Fibroblast of villous mesenchyme (primary cell): ENCODE data around the gene POLR3G. TPM values are rescaled to one million over a fixed set of nuclear protein-coding genes. Genes with fewer than 3 reads are reported as not detected.

Experiments used
- DNase-seq: peaks from one replicate; pipeline ENCODE4 v3.0.0-alpha.2; 2010; ENCODE audit warnings: low read depth
- H3K4me3 ChIP-seq: 2 replicates; pipeline ENCODE4 v1.5.1; 2011; ENCODE audit warnings: low read depth, mild to moderate bottlenecking, low read length
- CTCF ChIP-seq: IDR thresholded peaks from 2 replicates; pipeline ENCODE4 v1.5.1; 2012; ENCODE audit warnings: low read depth, mild to moderate bottlenecking, low read length; ENCODE audit not compliant: insufficient read depth
- total RNA-seq: library from RNA; depleted of rRNA; stranded (reverse); fragments of >200 nt; gene quantifications from 2 replicates; pipeline ENCODE4 v1.2.3, GENCODE V29; 2012

The POLR3G gene
- total RNA-seq, 1 donor, result 5.2 TPM

GRCh38 chr5:90518661-90519060, 44.0 kb downstream of the POLR3G start:
- no peak for TF ChIP-seq CTCF
- H3K4me3 ChIP-seq, result no peak overlapping the region
- DNase-seq, result no peak

- no peak for TF ChIP-seq CTCF
- DNase-seq, result no peak
- H3K4me3 ChIP-seq, result no peak overlapping the region
These were observed 44.4 kb downstream of the POLR3G start for GRCh38 chr5:90519081-90519480.

- DNase-seq, result peak; percentile 57
- H3K4me3 ChIP-seq, result peak overlapping the region; percentile 85
- no peak for TF ChIP-seq CTCF
These were observed 54.0 kb downstream of the POLR3G start for GRCh38 chr5:90528601-90529193.

GRCh38 chr5:90529194-90529938, 54.7 kb downstream of the POLR3G start, which contains the start of gene LYSMD3:
LYSMD3 (minus strand) TSS chr5:90529584; CDS start chr5:90525289, 4,295 bp downstream.
- TF ChIP-seq CTCF, result no peak
- peak within 1 kb of the TSS; percentile 85 for H3K4me3 ChIP-seq
- peak; percentile 98 for DNase-seq

GRCh38 chr5:90529939-90530677, 55.4 kb downstream of the POLR3G start:
- peak; percentile 79 for TF ChIP-seq CTCF
- peak; percentile 81 for DNase-seq
- peak overlapping the region; percentile 85 for H3K4me3 ChIP-seq

- no peak for TF ChIP-seq CTCF
- H3K4me3 ChIP-seq, result no peak overlapping the region
- no peak for DNase-seq
These were observed 56.2 kb downstream of the POLR3G start for GRCh38 chr5:90530736-90531487.
